Pancreas (tissue), 10 donors: ENCODE results near the gene ATXN1. TPM values are rescaled to one million over a fixed set of nuclear protein-coding genes. Genes with fewer than 3 reads are reported as not detected.

Source experiments
- ATAC-seq, 4 donors: fragments of 200-7000 bp; cut with Tn5 transposase; one replicate each; pipeline versions ENCODE4 v1.8.0 to v1.9.1; 2020; ENCODE audit warnings: mild to moderate bottlenecking in 4 of 4, moderate library complexity in 4 of 4
- DNase-seq, 6 donors: peaks; one replicate each; pipeline ENCODE4 v3.0.0-alpha.2; 2020
- FAIRE-seq: peaks from 2 replicates; lab custom pipeline; 2012; peaks lifted over from hg19 to GRCh38; lab: Jason Lieb, UNC
- H3K27ac ChIP-seq, 4 donors: fragments of 200-600 bp; sonication (generic); 1 replicate in 3 of 4; 2 replicates in 1 of 4; pipeline versions ENCODE4 v1.5.0 to v1.8.0; 2020
- H3K27me3 ChIP-seq, 4 donors: fragments of 200-600 bp; one replicate each; pipeline ENCODE4 v1.8.0; 2021
- H3K36me3 ChIP-seq, 3 donors: fragments of 200-600 bp; sonication (generic) in 1 of 3; one replicate each; pipeline versions ENCODE4 v1.5.0 to v1.8.0; 2020 to 2021
- H3K4me1 ChIP-seq, 3 donors: fragments of 200-600 bp; one replicate each; pipeline ENCODE4 v1.8.0; 2021
- H3K4me3 ChIP-seq, 4 donors: fragments of 200-600 bp; sonication (generic) in 2 of 4; one replicate each; pipeline versions ENCODE4 v1.5.0 to v1.8.0; 2020 to 2021
- H3K9me3 ChIP-seq, 4 donors: fragments of 200-600 bp; one replicate each; pipeline ENCODE4 v1.8.0; 2021
- WGBS, 2 donors: extraction: QIAGEN DNeasy Blood & Tissue Kit; methylation state at CpG; one replicate each; pipeline ENCODE4 v1.1.7; 2013; 5-methylcytosine and 5-hydroxymethylcytosine counted together
- intact Hi-C, 3 donors: fragments of 100-400 bp; cut with DNase I; formaldehyde crosslinking; loops; one replicate each; pipeline versions ENCODE4 v1.11.1 to v1.14.2; 2022
- polyA plus RNA-seq, 2 donors: library from polyadenylated mRNA; stranded (reverse); fragments of 200-250 nt; gene quantifications; one replicate each; pipeline ENCODE4 v1.2.3, GENCODE V29; 2013
- total RNA-seq, 6 donors: library from RNA; stranded (reverse); fragmentation: NEBNext Ultra II Directional in 4 of 6; extraction: Animal tissue kit (Norgen Biotek cat#: 25700) in 4 of 6; gene quantifications; one replicate each; pipeline versions ENCODE4 v1.2.1 to v1.2.4, GENCODE V29; 2021 to 2023
- TF ChIP-seq, protein P1 (sequence below), 4 donors: fragments of 200-600 bp; sonication (generic) in 3 of 4; IDR thresholded peaks; one replicate each; pipeline versions ENCODE4 v1.5.0 to v1.8.0; 2021; ENCODE audit warnings: antibody characterized with exemption in 4 of 4
- donor health status: healthy with polysubstance abuse.
- donor health status: DM: no; HTN: no; CAD: no; lungs with moderate emphysema.
- donor health status: DM: no; HTN: no; CAD: no.
- donor health status: control.
- donor health status: control.
- donor health status: Bipolar disorder and iron deficiency.
- donor health status: DM: yes; HTN: yes; CAD: no.
- donor health status: DM: no; HTN: no; CAD: no.
- donor health status: DM: no; HTN: no; CAD: no.
- donor health status: DM: yes; HTN: yes; CAD: no.

ATXN1 gene
- total and polyA plus RNA-seq, 8 donors = 4.9 to 38.6 (median 20.5) TPM

DNA sequence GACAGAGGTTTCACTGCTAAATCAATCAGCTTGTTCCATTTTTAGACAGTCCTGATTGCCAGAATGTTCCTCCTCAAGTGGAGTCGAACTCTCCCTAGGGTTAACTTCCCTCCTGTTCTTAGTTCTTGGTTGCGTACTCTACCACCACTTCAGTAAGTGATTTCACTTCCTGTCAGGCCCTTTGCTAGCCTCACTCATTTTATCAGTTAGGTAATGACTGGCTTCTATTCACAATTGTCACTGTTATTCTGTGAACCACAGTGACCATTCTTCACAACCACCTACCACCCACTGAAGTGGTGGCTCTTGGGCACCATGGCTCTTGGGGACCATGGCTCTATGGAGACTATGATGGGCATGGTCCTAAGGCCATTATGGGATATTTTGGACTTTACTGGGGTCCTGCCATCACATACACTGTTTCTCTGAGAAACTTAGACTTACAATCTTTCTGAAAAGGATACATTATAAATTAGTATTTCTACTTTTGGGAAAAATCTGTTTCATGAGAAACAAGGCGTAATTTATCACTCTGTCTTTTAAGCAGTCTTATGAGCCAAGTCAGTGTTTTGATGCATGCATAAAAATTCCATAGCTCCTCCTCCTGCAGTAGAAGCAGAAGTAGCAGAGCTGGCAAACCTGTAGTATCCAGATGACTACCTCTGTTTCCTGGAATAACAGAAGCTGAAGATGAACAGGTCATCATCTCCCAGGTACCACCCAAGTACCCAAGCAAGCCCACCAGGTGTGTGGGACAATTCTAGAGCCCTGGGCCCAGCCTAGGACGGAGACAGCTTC, 66.3 kb downstream of the ATXN1 start:
- 89 to 91% methylated on average over 4 of the region's 4 CpGs for WGBS, 2 donors
- H3K4me3 ChIP-seq = no peak overlapping the region
- ATAC-seq (peak in 3 of 4 donors; percentile 18 to 56 (median 41)), FAIRE-seq (no peak), DNase-seq (no peak)
- H3K27ac ChIP-seq = no peak overlapping the region
- intact Hi-C loops = no loop called here
- H3K4me1 ChIP-seq = peaks cover 0 to 7% (median 3%) of the 10 kb centered on the region in 3 donors
- TF ChIP-seq, protein P1, sequence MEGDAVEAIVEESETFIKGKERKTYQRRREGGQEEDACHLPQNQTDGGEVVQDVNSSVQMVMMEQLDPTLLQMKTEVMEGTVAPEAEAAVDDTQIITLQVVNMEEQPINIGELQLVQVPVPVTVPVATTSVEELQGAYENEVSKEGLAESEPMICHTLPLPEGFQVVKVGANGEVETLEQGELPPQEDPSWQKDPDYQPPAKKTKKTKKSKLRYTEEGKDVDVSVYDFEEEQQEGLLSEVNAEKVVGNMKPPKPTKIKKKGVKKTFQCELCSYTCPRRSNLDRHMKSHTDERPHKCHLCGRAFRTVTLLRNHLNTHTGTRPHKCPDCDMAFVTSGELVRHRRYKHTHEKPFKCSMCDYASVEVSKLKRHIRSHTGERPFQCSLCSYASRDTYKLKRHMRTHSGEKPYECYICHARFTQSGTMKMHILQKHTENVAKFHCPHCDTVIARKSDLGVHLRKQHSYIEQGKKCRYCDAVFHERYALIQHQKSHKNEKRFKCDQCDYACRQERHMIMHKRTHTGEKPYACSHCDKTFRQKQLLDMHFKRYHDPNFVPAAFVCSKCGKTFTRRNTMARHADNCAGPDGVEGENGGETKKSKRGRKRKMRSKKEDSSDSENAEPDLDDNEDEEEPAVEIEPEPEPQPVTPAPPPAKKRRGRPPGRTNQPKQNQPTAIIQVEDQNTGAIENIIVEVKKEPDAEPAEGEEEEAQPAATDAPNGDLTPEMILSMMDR (IDR thresholded peaks at IDR 0.05) = no peak
- H3K36me3 ChIP-seq = no peaks in the 10 kb centered on the region
- H3K9me3 ChIP-seq = no peaks in the 10 kb centered on the region
- no peaks in the 10 kb centered on the region for H3K27me3 ChIP-seq

GRCh38 chr6:16691324-16691723, 69.9 kb downstream of the ATXN1 start:
- Histone ChIP-seq H3K27me3 (no peaks in the 10 kb centered on the region), H3K27ac (no peak overlapping the region), H3K36me3 (no peaks in the 10 kb centered on the region), H3K4me1 (no peaks in the 10 kb centered on the region), H3K4me3 (no peak overlapping the region), H3K9me3 (no peaks in the 10 kb centered on the region)
- TF ChIP-seq, protein P1 (IDR thresholded peaks at IDR 0.05) = no peak
- FAIRE-seq (no peak), ATAC-seq (no peak), DNase-seq (no peak)
- intact Hi-C loops = no loop called here

GRCh38 chr6:16690608-16691142, 70.6 kb downstream of the ATXN1 start:
- DNase-seq (no peak), FAIRE-seq (no peak), ATAC-seq (no peak)
- no peak overlapping the region for H3K4me3 ChIP-seq
- H3K9me3 ChIP-seq = no peaks in the 10 kb centered on the region
- no peaks in the 10 kb centered on the region for H3K36me3 ChIP-seq
- intact Hi-C loops = no loop called here
- no peak overlapping the region for H3K27ac ChIP-seq
- no peaks in the 10 kb centered on the region for H3K4me1 ChIP-seq
- WGBS, 2 donors = 92 to 94% methylated on average over 7 of the region's 7 CpGs
- no peaks in the 10 kb centered on the region for H3K27me3 ChIP-seq
- TF ChIP-seq, protein P1 (IDR thresholded peaks at IDR 0.05) = no peak

GRCh38 chr6:16689788-16690607, 71.3 kb downstream of the ATXN1 start:
- TF ChIP-seq, protein P1 (IDR thresholded peaks at IDR 0.05) = no peak
- no peak overlapping the region for H3K27ac ChIP-seq
- 87% methylated on average over 3 of the region's 3 CpGs for WGBS, 2 donors
- H3K4me3 ChIP-seq = no peak overlapping the region
- H3K4me1 ChIP-seq = no peaks in the 10 kb centered on the region
- DNase-seq = no peak
- H3K27me3 ChIP-seq = no peaks in the 10 kb centered on the region
- intact Hi-C loops = no loop called here
- no peak for ATAC-seq
- H3K9me3 ChIP-seq = no peaks in the 10 kb centered on the region
- no peaks in the 10 kb centered on the region for H3K36me3 ChIP-seq
- FAIRE-seq = no peak
